GM23248 (cell line): ENCODE results near the gene TAF4. TPM values are rescaled to one million over a fixed set of nuclear protein-coding genes. Genes with fewer than 3 reads are reported as not detected.

ENCODE experiments used
- DNase-seq: peaks from one replicate; pipeline ENCODE4 v3.0.0-alpha.2; 2015
- H2AFZ ChIP-seq: fragments of 200-600 bp; sonication (generic); 2 replicates; pipeline ENCODE4 v1.6.1; 2016; ENCODE audit warnings: antibody characterized with exemption
- H3F3A ChIP-seq: fragments of 200-600 bp; sonication (generic); 2 replicates; pipeline ENCODE4 v1.6.1; 2016; ENCODE audit warnings: mild to moderate bottlenecking, antibody characterized with exemption, mixed run types; ENCODE audit not compliant: insufficient read depth
- H3K27ac ChIP-seq: fragments of 200-600 bp; sonication (generic); 2 replicates; pipeline ENCODE4 v1.5.1; 2016; ENCODE audit warnings: mild to moderate bottlenecking
- H3K27me3 ChIP-seq: fragments of 200-600 bp; sonication (generic); replicated peaks from 2 replicates; pipeline ENCODE4 v1.6.1; 2016; ENCODE audit warnings: mild to moderate bottlenecking; ENCODE audit not compliant: insufficient read depth
- H3K36me3 ChIP-seq: fragments of 200-600 bp; sonication (generic); 2 replicates; pipeline ENCODE4 v1.6.1; 2016; ENCODE audit warnings: low read depth, mild to moderate bottlenecking
- H3K4me1 ChIP-seq: fragments of 200-600 bp; sonication (generic); 2 replicates; pipeline ENCODE4 v1.6.1; 2016; ENCODE audit warnings: mild to moderate bottlenecking; ENCODE audit not compliant: insufficient read depth
- H3K4me2 ChIP-seq: fragments of 200-600 bp; sonication (generic); one replicate; pipeline ENCODE4 v1.6.1; 2016; ENCODE audit warnings: mild to moderate bottlenecking; ENCODE audit not compliant: unreplicated experiment
- H3K4me3 ChIP-seq: fragments of 200-600 bp; sonication (generic); 2 replicates; pipeline ENCODE4 v1.5.1; 2016; ENCODE audit warnings: mild to moderate bottlenecking
- H3K79me2 ChIP-seq: fragments of 200-600 bp; sonication (generic); 2 replicates; pipeline ENCODE4 v1.6.1; 2016; ENCODE audit warnings: mild to moderate bottlenecking; ENCODE audit not compliant: insufficient read depth
- H3K9ac ChIP-seq: fragments of 200-600 bp; sonication (generic); 2 replicates; pipeline ENCODE4 v1.6.1; 2016; ENCODE audit warnings: mild to moderate bottlenecking
- H3K9me2 ChIP-seq: fragments of 200-600 bp; sonication (generic); 2 replicates; pipeline ENCODE4 v1.6.1; 2016; ENCODE audit warnings: mixed run types, mild to moderate bottlenecking, moderate library complexity; ENCODE audit not compliant: insufficient read depth
- H3K9me3 ChIP-seq: fragments of 200-600 bp; sonication (generic); one replicate; pipeline ENCODE4 v1.6.1; 2017; ENCODE audit warnings: low read depth
- H4K20me1 ChIP-seq: fragments of 200-600 bp; sonication (generic); 2 replicates; pipeline ENCODE4 v1.6.0; 2016; ENCODE audit not compliant: insufficient read depth
- EZH2 ChIP-seq: fragments of 200-600 bp; sonication (generic); IDR thresholded peaks from 2 replicates; pipeline ENCODE4 v1.6.1; 2018; ENCODE audit warnings: antibody characterized with exemption, mild to moderate bottlenecking; ENCODE audit not compliant: insufficient read depth, poor library complexity, severe bottlenecking
- EZH2phosphoT487 ChIP-seq: fragments of 200-600 bp; sonication (generic); IDR thresholded peaks from 2 replicates; pipeline ENCODE4 v1.6.1; 2018; ENCODE audit warnings: antibody characterized with exemption, moderate library complexity, mild to moderate bottlenecking, low read depth; ENCODE audit not compliant: insufficient read depth
- WGBS, 2 experiments: methylation state at CpG; one replicate each; pipeline ENCODE4 v1.1.6; 2015 to 2017; ENCODE audit warnings: low lambda C conversion rate in 2 of 2, low coverage in 1 of 2; ENCODE audit errors: missing lambda C conversion rate in 2 of 2; 5-methylcytosine and 5-hydroxymethylcytosine counted together
- in situ Hi-C: fragments of 300-500 bp; cut with MboI; formaldehyde crosslinking; loops from 2 replicates; pipeline ENCODE4 v1.15.0; 2020
- microRNA counts: library from miRNA; unstranded; fragments of <30 nt; microRNA quantifications from one replicate; lab custom pipeline; 2016
- microRNA-seq: library from miRNA; unstranded; fragments of <30 nt; microRNA quantifications from one replicate; pipeline ENCODE4, GENCODE V29; 2016; ENCODE audit warnings: borderline number of aligned reads
- polyA plus RNA-seq: library from polyadenylated mRNA; unstranded; fragments of >200 nt; fragmentation: Nextera tagmentation; extraction: Ambion mirVana; gene quantifications from 2 replicates; pipeline ENCODE4 v1.2.1, GENCODE V29; 2016
- small RNA-seq: library from RNA; depleted of rRNA; stranded (forward); fragments of <200 nt; gene quantifications from one replicate; pipeline ENCODE3, GENCODE V24; 2014; ENCODE audit warnings: low read depth, low replicate concordance
- total RNA-seq: library from RNA; depleted of rRNA; stranded (reverse); fragments of >200 nt; shearing (Covaris generic); gene quantifications from 2 replicates; pipeline ENCODE4 v1.2.3, GENCODE V29; 2014; rRNA removed

TAF4 gene
- total and polyA plus RNA-seq, 2 experiments from 2014 or later = 1.4 to 2.9 TPM

DNA sequence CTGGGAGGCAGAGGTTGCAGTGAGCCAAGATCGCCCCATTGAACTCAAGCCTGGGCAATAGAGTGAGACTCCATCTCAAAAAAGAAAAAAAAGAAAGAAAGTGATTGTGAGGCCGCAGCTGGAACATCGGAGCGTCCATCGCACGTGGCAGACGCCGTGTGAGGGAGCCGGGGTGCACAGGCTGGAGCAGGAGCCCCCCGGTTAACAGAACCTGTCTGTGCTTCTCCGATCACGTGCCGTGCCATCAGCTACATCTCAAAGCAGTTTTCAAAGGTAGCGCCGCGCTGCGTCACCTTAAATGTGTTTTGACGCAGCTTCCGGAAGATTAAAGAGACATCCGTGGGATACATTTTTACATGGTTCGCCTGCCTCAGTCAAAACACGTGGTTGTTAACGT, 138.9 kb downstream of the TAF4 start:
- Histone ChIP-seq H3K79me2 (no peaks in the 10 kb centered on the region), H4K20me1 (no peaks in the 10 kb centered on the region), H3K27ac (no peak overlapping the region), H3K27me3 (0 out of 2 replicates have a peak, but pooled peaks cover 5% of the 10 kb centered on the region), H3K4me1 (peaks cover 4% of the 10 kb centered on the region; the same call in 1 of the 2 replicates), H2AFZ (no peak overlapping the region), H3K9ac (no peak overlapping the region), H3K9me2 (no peaks in the 10 kb centered on the region), H3K9me3 (no peaks in the 10 kb centered on the region), H3F3A (no peaks in the 10 kb centered on the region), H3K4me3 (no peak overlapping the region), H3K4me2 (no peak overlapping the region), H3K36me3 (no peaks in the 10 kb centered on the region)
- 74 to 83% methylated on average over 23 of the region's 23 CpGs for WGBS, 2 experiments
- in situ Hi-C loops = no loop called here
- TF ChIP-seq EZH2phosphoT487 (no peak), EZH2 (no peak)
- DNase-seq = no peak

DNA sequence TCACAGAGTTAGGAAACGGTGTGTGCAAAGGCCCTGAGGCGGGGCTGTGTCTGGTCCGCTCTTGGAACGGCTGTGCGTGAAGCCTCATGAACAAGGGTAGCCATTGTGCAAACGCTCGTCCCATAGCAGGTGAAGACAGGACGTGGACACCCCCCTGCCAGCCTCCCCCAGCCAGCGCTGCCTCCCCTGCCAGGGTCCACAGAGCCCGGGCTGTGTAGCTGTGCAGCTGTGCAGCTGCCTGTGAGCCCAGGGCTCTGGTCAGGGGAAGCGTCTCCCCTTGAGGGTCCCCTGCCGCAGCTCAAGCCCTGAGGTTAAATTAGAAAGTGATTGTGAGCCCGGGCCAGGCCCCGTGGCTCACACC, 139.4 kb downstream of the TAF4 start:
- no peaks in the 10 kb centered on the region for H3K79me2 ChIP-seq
- H3K27ac ChIP-seq = peak overlapping the region; percentile 63; the same call in 1 of the 2 replicates
- H3K4me2 ChIP-seq = peak overlapping the region; percentile 43

GRCh38 chr20:61925555-61926252, 140.0 kb downstream of the TAF4 start:
- H3K4me1 ChIP-seq = peaks cover 4% of the 10 kb centered on the region; the same call in 1 of the 2 replicates
- H3K27me3 ChIP-seq = 0 out of 2 replicates have a peak, but pooled peaks cover 5% of the 10 kb centered on the region
- TF ChIP-seq EZH2 = no peak
- no peak for TF ChIP-seq EZH2phosphoT487
- no peaks in the 10 kb centered on the region for H3K36me3 ChIP-seq
- H4K20me1 ChIP-seq = no peaks in the 10 kb centered on the region
- H3F3A ChIP-seq = no peaks in the 10 kb centered on the region
- no peaks in the 10 kb centered on the region for H3K79me2 ChIP-seq
- no peaks in the 10 kb centered on the region for H3K9me2 ChIP-seq
- 37 to 43% methylated on average over 21 of the region's 21 CpGs for WGBS, 2 experiments
- peak; percentile 73 for DNase-seq
- H2AFZ ChIP-seq = peak overlapping the region; percentile 27; the same call in 1 of the 2 replicates
- peak overlapping the region; percentile 43 for H3K4me2 ChIP-seq
- H3K27ac ChIP-seq = peak overlapping the region; percentile 63
- peak overlapping the region; percentile 14; the same call in 1 of the 2 replicates for H3K4me3 ChIP-seq
- no peaks in the 10 kb centered on the region for H3K9me3 ChIP-seq
- peak overlapping the region; percentile 60 for H3K9ac ChIP-seq
- in situ Hi-C loops = no loop called here

More for the DNA sequence above, 139.4 kb downstream of the TAF4 start:
- Histone ChIP-seq H3K27me3 (0 out of 2 replicates have a peak, but pooled peaks cover 5% of the 10 kb centered on the region), H4K20me1 (no peaks in the 10 kb centered on the region), H2AFZ (peak overlapping the region; percentile 27; the same call in 1 of the 2 replicates), H3K9me3 (no peaks in the 10 kb centered on the region), H3K4me3 (no peak overlapping the region), H3K36me3 (no peaks in the 10 kb centered on the region), H3K4me1 (peaks cover 4% of the 10 kb centered on the region; the same call in 1 of the 2 replicates), H3F3A (no peaks in the 10 kb centered on the region), H3K9ac (0 out of 2 replicates have a peak overlapping the region, but pooled peaks have one; percentile 60), H3K9me2 (no peaks in the 10 kb centered on the region)
- no peak for DNase-seq
- TF ChIP-seq EZH2phosphoT487 (no peak), EZH2 (no peak)
- in situ Hi-C loops = no loop called here
- WGBS, 2 experiments = 48 to 65% methylated on average over 11 to 14 of the region's 14 CpGs

DNA sequence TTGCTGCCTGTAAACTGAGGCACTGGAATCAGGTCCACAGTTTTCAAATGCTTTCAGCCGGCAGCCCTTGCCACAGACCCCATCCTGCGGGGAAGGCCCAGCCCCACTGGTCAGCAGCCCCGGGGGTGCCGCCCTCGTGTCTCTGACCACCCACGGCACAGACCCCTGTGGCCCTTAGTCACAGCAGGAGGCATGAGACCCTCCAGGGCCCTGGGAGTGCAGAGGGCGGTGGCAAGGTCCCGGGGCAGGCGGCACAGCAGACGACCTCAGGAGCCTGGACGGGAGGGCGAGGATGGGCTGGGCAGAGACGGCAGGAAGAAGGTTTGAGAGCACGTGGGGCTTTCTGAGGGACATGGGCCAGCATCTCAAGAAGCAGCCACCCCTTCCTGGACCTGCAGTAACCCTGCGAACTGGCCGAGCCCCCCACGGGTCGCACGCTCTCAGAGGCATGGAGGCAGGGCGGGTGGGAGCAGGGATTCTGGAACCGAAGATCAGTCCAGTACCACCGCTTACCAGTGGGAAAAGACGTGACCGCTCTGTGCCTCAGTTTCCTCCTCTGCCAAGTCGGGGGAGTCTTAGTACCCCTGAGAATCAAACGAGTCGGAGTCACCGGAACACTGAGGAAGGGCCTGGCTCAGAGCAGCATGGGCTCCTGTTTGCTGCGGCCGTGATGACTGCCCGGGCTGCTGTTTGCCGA, 140.7 kb downstream of the TAF4 start:
- peaks cover 4% of the 10 kb centered on the region; the same call in 1 of the 2 replicates for H3K4me1 ChIP-seq
- H3K36me3 ChIP-seq = no peaks in the 10 kb centered on the region
- no peaks in the 10 kb centered on the region for H3K79me2 ChIP-seq
- no peaks in the 10 kb centered on the region for H3F3A ChIP-seq
- WGBS, 2 experiments = 69% methylated on average over 30 to 32 of the region's 32 CpGs
- H3K27me3 ChIP-seq = 0 out of 2 replicates have a peak, but pooled peaks cover 5% of the 10 kb centered on the region
- H2AFZ ChIP-seq = no peak overlapping the region
- H3K9me2 ChIP-seq = no peaks in the 10 kb centered on the region
- no peak overlapping the region for H3K9ac ChIP-seq
- no peak overlapping the region for H3K27ac ChIP-seq
- no peak for DNase-seq
- in situ Hi-C loops = no loop called here
- TF ChIP-seq EZH2phosphoT487 (no peak), EZH2 (no peak)
- no peaks in the 10 kb centered on the region for H3K9me3 ChIP-seq
- no peaks in the 10 kb centered on the region for H4K20me1 ChIP-seq
- no peak overlapping the region for H3K4me2 ChIP-seq
- no peak overlapping the region for H3K4me3 ChIP-seq

MicroRNAs within 50 kb of the gene (microRNA counts, 767-probe panel; counts per million panel counts)
- microRNA hsa-miR-1257 (lab: Ali Mortazavi, UCI) = 447 counts per million, percentile 86 among the panel's probes with 10 or more counts
- 447 counts per million, percentile 86 among the panel's probes with 10 or more counts for microRNA hsa-miR-3195 (lab: Ali Mortazavi, UCI)

Small RNAs within 50 kb of the gene (microRNA-seq; reads per million reads assigned to microRNA genes)
- gene MIR1257 (not detected), gene MIR3195 (not detected)

Small RNAs within 50 kb of the gene (small RNA-seq; reads per million reads assigned to genes)
- not detected for gene MIR3195

Other genes with a start within 250 kb of the TAF4 start
- gene LSM14B, start 56.6 kb upstream of the TAF4 start, total RNA-seq = 28.0 and 30.0 TPM in 2 replicates
- gene LSM14B, start 56.6 kb upstream of the TAF4 start, polyA plus RNA-seq = 1.0 and 1.3 TPM in 2 replicates
- 268 and 308 TPM in 2 replicates for gene PSMA7, start 77.5 kb upstream of the TAF4 start, total RNA-seq
- 488 and 493 TPM in 2 replicates for gene PSMA7, start 77.5 kb upstream of the TAF4 start, polyA plus RNA-seq
- 7.5 and 8.8 TPM in 2 replicates for gene SS18L1, start 77.9 kb upstream of the TAF4 start, total RNA-seq
- 1.5 and 2.3 TPM in 2 replicates for gene SS18L1, start 77.9 kb upstream of the TAF4 start, polyA plus RNA-seq
- gene MTG2, start 117.1 kb upstream of the TAF4 start, total RNA-seq = 20.2 and 30.5 TPM in 2 replicates
- gene MTG2, start 117.1 kb upstream of the TAF4 start, polyA plus RNA-seq = 17.3 and 17.5 TPM in 2 replicates
- not detected in 2 replicates for gene HRH3, start 154.4 kb upstream of the TAF4 start, total RNA-seq
- gene HRH3, start 154.4 kb upstream of the TAF4 start, polyA plus RNA-seq = not detected in 2 replicates
- gene OSBPL2, start 172.6 kb upstream of the TAF4 start, total RNA-seq = 22.4 and 27.9 TPM in 2 replicates
- 22.2 and 24.8 TPM in 2 replicates for gene OSBPL2, start 172.6 kb upstream of the TAF4 start, polyA plus RNA-seq
- gene ADRM1, start 237.1 kb upstream of the TAF4 start, total RNA-seq = 117 and 138 TPM in 2 replicates
- 162 and 175 TPM in 2 replicates for gene ADRM1, start 237.1 kb upstream of the TAF4 start, polyA plus RNA-seq